MCF 10A (cell line): Measurements from ENCODE around the gene WDR3. TPM values are rescaled to one million over a fixed set of nuclear protein-coding genes. Genes with fewer than 3 reads are reported as not detected.
A peak's percentile ranks its signal among the peaks of the same experiment; 100 is the strongest.

Source experiments
- BruUV-seq: library from RNA; stranded (reverse); fragments of 400-500 nt; replicated peaks from 2 replicates; lab custom pipeline; 2021; lab: Mats Ljungman, UMichigan
- CTCF ChIA-PET: fragments of 300-600 bp; sonication (Branson Sonifier 250); formaldehyde crosslinking; extraction: SDS; loops from one replicate; lab custom pipeline; 2021; ENCODE audit warnings: antibody characterized with exemption, inconsistent platforms; lab: Yijun Ruan, JAX
- POLR2A ChIA-PET: fragments of 300-600, 350-650 bp; sonication (Branson Sonifier 250); formaldehyde crosslinking; extraction: SDS; loops from one replicate; lab custom pipeline; 2020; ENCODE audit warnings: antibody characterized with exemption, inconsistent platforms; lab: Yijun Ruan, JAX
- DNase-seq: peaks from one replicate; pipeline ENCODE4 v3.0.0-alpha.2; 2018; ENCODE audit not compliant: unreplicated experiment
- H3K27ac Mint-ChIP-seq: one replicate; pipeline ENCODE4 v1.8.0; 2022; ENCODE audit warnings: mild to moderate bottlenecking, low read depth, mixed read lengths; ENCODE audit not compliant: unreplicated experiment
- H3K27me3 Mint-ChIP-seq: one replicate; pipeline ENCODE4 v1.8.0; 2022; ENCODE audit warnings: mixed read lengths; ENCODE audit not compliant: insufficient read depth, unreplicated experiment
- H3K36me3 Mint-ChIP-seq: one replicate; pipeline ENCODE4 v1.8.0; 2022; ENCODE audit warnings: mild to moderate bottlenecking, moderate library complexity, mixed read lengths; ENCODE audit not compliant: insufficient read depth, unreplicated experiment
- H3K4me1 Mint-ChIP-seq: one replicate; pipeline ENCODE4 v1.8.0; 2022; ENCODE audit warnings: mixed read lengths; ENCODE audit not compliant: insufficient read depth, unreplicated experiment
- H3K4me3 Mint-ChIP-seq: one replicate; pipeline ENCODE4 v1.8.0; 2022; ENCODE audit warnings: mild to moderate bottlenecking, moderate library complexity, mixed read lengths; ENCODE audit not compliant: unreplicated experiment
- H3K9me3 Mint-ChIP-seq: one replicate; pipeline ENCODE4 v1.8.0; 2022; ENCODE audit warnings: mixed read lengths; ENCODE audit not compliant: unreplicated experiment
- intact Hi-C: fragments of 100-400 bp; cut with micrococcal nuclease; formaldehyde crosslinking; loops from 2 replicates; pipeline ENCODE4 v1.14.1; 2022
- total RNA-seq: library from RNA; stranded (reverse); gene quantifications from 2 replicates; pipeline ENCODE4 v1.2.3, GENCODE V29; 2022
- TF ChIP-seq, protein P1 (sequence below): fragments of 200-600 bp; IDR thresholded peaks from one replicate; pipeline ENCODE4 v1.8.0; 2022; ENCODE audit warnings: antibody characterized with exemption, mild to moderate bottlenecking; ENCODE audit not compliant: unreplicated experiment

WDR3 gene
- total RNA-seq, 1 experiment from 2014 or later: 74.1 TPM

- H3K9me3 Mint-ChIP-seq: peaks cover 7% of the 10 kb centered on the region
- TF ChIP-seq, protein P1, sequence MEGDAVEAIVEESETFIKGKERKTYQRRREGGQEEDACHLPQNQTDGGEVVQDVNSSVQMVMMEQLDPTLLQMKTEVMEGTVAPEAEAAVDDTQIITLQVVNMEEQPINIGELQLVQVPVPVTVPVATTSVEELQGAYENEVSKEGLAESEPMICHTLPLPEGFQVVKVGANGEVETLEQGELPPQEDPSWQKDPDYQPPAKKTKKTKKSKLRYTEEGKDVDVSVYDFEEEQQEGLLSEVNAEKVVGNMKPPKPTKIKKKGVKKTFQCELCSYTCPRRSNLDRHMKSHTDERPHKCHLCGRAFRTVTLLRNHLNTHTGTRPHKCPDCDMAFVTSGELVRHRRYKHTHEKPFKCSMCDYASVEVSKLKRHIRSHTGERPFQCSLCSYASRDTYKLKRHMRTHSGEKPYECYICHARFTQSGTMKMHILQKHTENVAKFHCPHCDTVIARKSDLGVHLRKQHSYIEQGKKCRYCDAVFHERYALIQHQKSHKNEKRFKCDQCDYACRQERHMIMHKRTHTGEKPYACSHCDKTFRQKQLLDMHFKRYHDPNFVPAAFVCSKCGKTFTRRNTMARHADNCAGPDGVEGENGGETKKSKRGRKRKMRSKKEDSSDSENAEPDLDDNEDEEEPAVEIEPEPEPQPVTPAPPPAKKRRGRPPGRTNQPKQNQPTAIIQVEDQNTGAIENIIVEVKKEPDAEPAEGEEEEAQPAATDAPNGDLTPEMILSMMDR: no peak
Measured at GRCh38 chr1:117985239-117985638, 55.7 kb downstream of the WDR3 start.

DNA sequence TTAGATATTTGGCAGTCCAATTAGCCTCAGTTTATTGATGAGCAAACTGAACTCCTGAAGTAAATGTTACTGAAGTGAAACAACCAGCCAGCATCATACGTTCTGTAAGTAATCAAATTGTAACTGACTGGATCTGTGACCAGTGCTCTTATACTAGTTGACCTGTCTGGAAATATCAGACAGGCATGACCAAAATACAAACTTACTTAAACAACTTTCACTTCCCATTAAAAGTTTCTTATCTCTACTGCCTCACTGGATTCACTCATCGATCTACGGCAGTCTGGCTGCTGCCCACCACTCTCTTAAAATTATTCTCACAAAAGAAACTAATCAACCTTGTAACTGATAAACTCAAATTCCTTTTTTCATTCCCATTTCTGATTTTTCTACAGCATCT lies 56.4 kb downstream of the WDR3 start:
- no TSS peak for BruUV-seq
- POLR2A ChIA-PET: no interaction called here
- H3K4me3 Mint-ChIP-seq: no peak overlapping the region
- H3K4me1 Mint-ChIP-seq: no peaks in the 10 kb centered on the region
- no peaks in the 10 kb centered on the region for H3K36me3 Mint-ChIP-seq
- no peaks in the 10 kb centered on the region for H3K27me3 Mint-ChIP-seq
- no peak for DNase-seq
- TF ChIP-seq, protein P1: no peak
- no peak overlapping the region for H3K27ac Mint-ChIP-seq
- CTCF ChIA-PET: no interaction called here
- intact Hi-C loops: no loop called here
- peaks cover 7% of the 10 kb centered on the region for H3K9me3 Mint-ChIP-seq

More at GRCh38 chr1:117985239-117985638, 55.7 kb downstream of the WDR3 start:
- H3K4me3 Mint-ChIP-seq: no peak overlapping the region
- DNase-seq: peak; percentile 11
- ChIA-PET CTCF (no interaction called here), POLR2A (interaction anchor here (0.8 kb wide), 1 partner anchor 88 kb away, joined by 3 read pairs; no protein-coding TSS in a partner anchor)
- BruUV-seq: no TSS peak
- H3K27me3 Mint-ChIP-seq: no peaks in the 10 kb centered on the region
- no peaks in the 10 kb centered on the region for H3K4me1 Mint-ChIP-seq
- H3K27ac Mint-ChIP-seq: no peak overlapping the region
- intact Hi-C loops: no loop called here
- H3K36me3 Mint-ChIP-seq: no peaks in the 10 kb centered on the region

DNA sequence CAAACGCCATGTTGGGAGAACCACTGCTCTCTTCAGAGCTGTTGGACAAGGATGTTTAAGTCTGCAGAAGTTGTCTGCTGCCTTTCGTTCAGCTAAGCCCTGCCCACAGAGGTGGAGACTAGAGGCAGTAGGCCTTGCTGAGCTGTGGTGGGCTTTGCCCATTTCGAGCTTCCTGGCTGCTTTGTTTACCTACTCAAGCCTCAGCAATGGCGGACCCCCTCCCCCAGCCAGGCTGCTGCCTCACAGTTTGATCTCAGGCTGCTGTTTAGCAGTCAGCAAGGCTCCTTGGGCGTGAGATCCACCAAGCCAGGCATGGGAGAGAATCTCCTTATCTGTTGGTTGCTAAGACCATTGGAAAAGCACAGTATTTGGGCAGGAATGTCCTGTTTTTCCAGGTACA lies 74.8 kb downstream of the WDR3 start:
- H3K9me3 Mint-ChIP-seq: peaks cover 5% of the 10 kb centered on the region
- intact Hi-C loops: no loop called here
- peaks cover 10% of the 10 kb centered on the region for H3K36me3 Mint-ChIP-seq
- ChIA-PET POLR2A (no interaction called here), CTCF (interaction anchor here (0.6 kb wide), 1 partner anchor 1281 kb away, joined by 4 read pairs; no protein-coding TSS in a partner anchor)
- H3K27me3 Mint-ChIP-seq: no peaks in the 10 kb centered on the region
- TF ChIP-seq, protein P1: no peak
- no peak for DNase-seq
- BruUV-seq: no TSS peak
- H3K27ac Mint-ChIP-seq: no peak overlapping the region
- no peaks in the 10 kb centered on the region for H3K4me1 Mint-ChIP-seq
- no peak overlapping the region for H3K4me3 Mint-ChIP-seq

DNA sequence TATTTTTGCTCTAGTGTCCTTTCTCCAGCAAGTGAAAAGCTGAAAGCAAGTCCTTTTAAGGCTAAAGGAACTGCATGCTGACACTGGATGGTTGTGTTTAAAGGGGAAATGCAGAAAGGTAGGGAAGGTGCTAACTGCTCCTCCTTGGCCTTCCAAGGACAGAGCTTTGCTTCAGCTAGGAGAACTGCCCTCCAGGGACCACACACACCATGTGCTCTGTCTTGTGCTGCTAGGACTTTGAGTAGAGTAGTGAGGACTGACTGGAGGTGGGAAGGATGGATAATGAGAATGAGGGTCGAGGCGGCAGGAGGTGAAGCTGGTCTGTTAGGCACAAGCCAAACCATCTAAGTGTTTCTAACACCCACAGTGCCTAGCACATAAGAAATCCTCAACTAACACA lies 77.9 kb downstream of the WDR3 start:
- DNase-seq: no peak
- Mint-ChIP-seq H3K4me1 (no peaks in the 10 kb centered on the region), H3K4me3 (no peak overlapping the region), H3K27ac (no peak overlapping the region), H3K36me3 (peaks cover 6% of the 10 kb centered on the region), H3K9me3 (no peaks in the 10 kb centered on the region), H3K27me3 (no peaks in the 10 kb centered on the region)
- ChIA-PET POLR2A (interaction anchor here (0.5 kb wide), 1 partner anchor 211 kb away, joined by 6 read pairs; no protein-coding TSS in a partner anchor), CTCF (no interaction called here)
- TF ChIP-seq, protein P1: no peak
- no TSS peak for BruUV-seq
- intact Hi-C loops: no loop called here
